DMS53 treated with DMSO at 0.1 percent for 48 hours (cell line): ENCODE measurements around the gene KCTD15.
"Not testable (repeated sequence)": the region's sequence is repeated elsewhere in the genome, so short reads cannot be mapped to it uniquely, and the experiment has no call there.

Source experiments
- DNase-seq: peaks from one replicate; lab custom pipeline; 2025; ENCODE audit not compliant: unreplicated experiment; lab: John Stamatoyannopoulos, UW

The KCTD15 gene

GRCh38 chr19:33813391-33814101, 16.9 kb downstream of the KCTD15 start:
- DNase-seq = no peak

GRCh38 chr19:33814181-33815165, 17.8 kb downstream of the KCTD15 start:
- DNase-seq = no peak

- DNase-seq = no peak
Observed at GRCh38 chr19:33815380-33816340, 19.0 kb downstream of the KCTD15 start.

GRCh38 chr19:33818411-33818810, 21.7 kb downstream of the KCTD15 start:
- no peak for DNase-seq

- not testable (repeated sequence) for DNase-seq
Observed at GRCh38 chr19:33819078-33819477, 22.4 kb downstream of the KCTD15 start.

- no peak for DNase-seq
Observed at GRCh38 chr19:33819506-33819879, 22.8 kb downstream of the KCTD15 start.

GRCh38 chr19:33819880-33820781, 23.5 kb downstream of the KCTD15 start:
- DNase-seq = no peak

GRCh38 chr19:33821871-33822270, 25.2 kb downstream of the KCTD15 start:
- no peak for DNase-seq

- DNase-seq = no peak
Observed at GRCh38 chr19:33823341-33823740, 26.7 kb downstream of the KCTD15 start.

- DNase-seq = no peak
Observed at GRCh38 chr19:33825556-33825955, 28.9 kb downstream of the KCTD15 start.

- DNase-seq = no peak
Observed at GRCh38 chr19:33826521-33826920, 29.9 kb downstream of the KCTD15 start.

GRCh38 chr19:33828266-33829075, 31.8 kb downstream of the KCTD15 start:
- DNase-seq = no peak

GRCh38 chr19:33830264-33830663, 33.6 kb downstream of the KCTD15 start:
- DNase-seq = no peak

- no peak for DNase-seq
Observed at GRCh38 chr19:33831825-33832224, 35.2 kb downstream of the KCTD15 start.

- DNase-seq = no peak
Observed at GRCh38 chr19:33832633-33833032, 36.0 kb downstream of the KCTD15 start.

- no peak for DNase-seq
Observed at GRCh38 chr19:33840382-33840781, 43.7 kb downstream of the KCTD15 start.

- DNase-seq = no peak
Observed at GRCh38 chr19:33840783-33841182, 44.1 kb downstream of the KCTD15 start.

GRCh38 chr19:33841685-33842084, 45.0 kb downstream of the KCTD15 start:
- no peak for DNase-seq

GRCh38 chr19:33844478-33844877, 47.8 kb downstream of the KCTD15 start:
- DNase-seq = no peak
